ENCODE data around the gene WTAP. TPM values are rescaled to one million over a fixed set of nuclear protein-coding genes. Genes with fewer than 3 reads are reported as not detected.
"Not testable (repeated sequence)": the region's sequence is repeated elsewhere in the genome, so short reads cannot be mapped to it uniquely, and the experiment has no call there.

Gene WTAP
- total RNA-seq, 2 experiments from 2014 or later, result 87.2 to 91.5 TPM

GRCh38 chr6:159693128-159693893 lies 34.0 kb upstream of the WTAP start, which contains the start of gene SOD2:
TSS of gene SOD2 (minus strand) at chr6:159693241. CDS start at chr6:159693167, 74 bp downstream.
- H3K27me3 Mint-ChIP-seq, result no peaks in the 10 kb centered on the region
- peak within 1 kb of the TSS; percentile 92 for H3K4me3 Mint-ChIP-seq
- intact Hi-C loops (cut with DNase I, micrococcal nuclease), result loop anchor here (1.0 to 10.0 kb wide), 16 partner anchors 34 to 1041 kb away; partner anchors contain the start of genes ACAT2 (in 1 of the 2), MRPL18 (in 1 of the 2), SYTL3 (in 1 of the 2) and TAGAP (in 1 of the 2)
- H3K4me1 Mint-ChIP-seq, result peaks cover 44% of the 10 kb centered on the region
- POLR2A ChIA-PET, result interaction anchor here (0.5 to 3.2 kb wide), 4 partner anchors 33 to 96 kb away, joined by 7 to 23 read pairs (median 12); partner anchors contain the start of genes MRPL18, TCP1 and WTAP
- no peaks in the 10 kb centered on the region for H3K9me3 Mint-ChIP-seq (ENCODE audit: low read depth)
- CTCF ChIA-PET, result interaction anchor here (0.8 to 1.5 kb wide), 5 partner anchors 12 to 36 kb away, joined by 3 to 7 read pairs (median 4); partner anchors contain the start of gene WTAP
- peaks cover 27% of the 10 kb centered on the region for H3K36me3 Mint-ChIP-seq (ENCODE audit: low read depth)
- peak within 1 kb of the TSS; percentile 93 for H3K27ac Mint-ChIP-seq
- peak; percentile 90 for DNase-seq
- peak; percentile 75 for ATAC-seq

DNA sequence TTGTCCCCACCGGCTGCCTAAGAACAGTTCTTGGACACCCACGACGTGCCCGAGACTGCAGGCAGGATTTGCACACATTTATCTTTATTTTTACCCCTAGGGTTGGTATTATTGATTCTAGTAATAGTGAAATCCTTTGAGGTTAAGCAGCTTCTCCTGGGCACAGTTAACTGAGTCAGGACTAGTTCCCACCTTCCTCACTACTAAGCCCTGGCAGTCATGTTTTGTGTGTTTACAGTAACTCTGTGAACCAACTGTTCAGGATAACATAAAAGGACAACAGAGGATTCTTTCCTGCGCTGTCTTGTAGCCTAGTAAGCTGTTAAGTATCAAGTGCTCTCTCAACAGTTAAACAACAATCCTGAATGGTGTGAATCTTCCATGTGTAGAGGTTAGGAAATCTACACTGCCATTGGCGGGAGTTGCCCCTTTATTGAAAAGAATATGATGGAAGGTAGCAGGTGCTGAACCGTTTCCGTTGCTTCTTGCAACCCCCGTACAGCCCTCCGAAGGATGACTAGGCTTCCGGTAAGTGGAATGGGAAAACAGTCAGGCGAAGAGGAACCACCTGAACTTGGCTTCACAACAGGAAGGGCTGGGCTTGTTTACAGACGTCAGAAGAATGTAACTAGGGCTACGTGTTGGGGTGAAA lies 33.3 kb upstream of the WTAP start:
- H3K4me3 Mint-ChIP-seq, result peak overlapping the region; percentile 92
- H3K27ac Mint-ChIP-seq, result peak overlapping the region; percentile 92
- ChIA-PET POLR2A (interaction anchor here (0.5 to 3.2 kb wide), 3 partner anchors 33 to 95 kb away, joined by 7 to 23 read pairs (median 15); partner anchors contain the start of genes MRPL18, TCP1 and WTAP), CTCF (interaction anchor here (0.6 to 1.5 kb wide), 6 partner anchors 13 to 362 kb away, joined by 3 to 7 read pairs (median 4); partner anchors contain the start of gene WTAP)
- DNase-seq (peak; percentile 52), ATAC-seq (peak; percentile 56)
- peaks cover 20% of the 10 kb centered on the region for H3K36me3 Mint-ChIP-seq (ENCODE audit: low read depth)
- no peaks in the 10 kb centered on the region for H3K9me3 Mint-ChIP-seq (ENCODE audit: low read depth)
- intact Hi-C loops (cut with DNase I, micrococcal nuclease), result loop anchor here (1.0 to 10.0 kb wide), 16 partner anchors 33 to 1042 kb away; partner anchors contain the start of genes ACAT2 (in 1 of the 2), MRPL18 (in 1 of the 2), SYTL3 (in 1 of the 2) and TAGAP (in 1 of the 2)
- no peaks in the 10 kb centered on the region for H3K27me3 Mint-ChIP-seq
- peaks cover 37% of the 10 kb centered on the region for H3K4me1 Mint-ChIP-seq

GRCh38 chr6:159695984-159696383 lies 31.3 kb upstream of the WTAP start:
- Mint-ChIP-seq H3K4me1 (peaks cover 33% of the 10 kb centered on the region), H3K36me3 (ENCODE audit: low read depth) (peaks cover 13% of the 10 kb centered on the region), H3K27me3 (no peaks in the 10 kb centered on the region), H3K27ac (no peak overlapping the region), H3K9me3 (ENCODE audit: low read depth) (no peaks in the 10 kb centered on the region), H3K4me3 (no peak overlapping the region)
- DNase-seq (no peak), ATAC-seq (no peak)
- POLR2A ChIA-PET, result interaction anchor here (0.6 kb wide), 1 partner anchor 540 kb away, joined by 3 read pairs; no protein-coding TSS in a partner anchor
- intact Hi-C loops (cut with DNase I, micrococcal nuclease), result loop anchor here (10.0 kb wide), 7 partner anchors 239 to 841 kb away; partner anchors contain the start of gene TAGAP (in 1 of the 2)
- CTCF ChIA-PET, result interaction anchor here (0.6 kb wide), 2 partner anchors 268 to 592 kb away, joined by 3 to 4 read pairs; no protein-coding TSS in a partner anchor

- ChIA-PET CTCF (interaction anchor here (1.6 to 3.0 kb wide), 2 partner anchors 19 to 25 kb away, joined by 4 to 7 read pairs; no protein-coding TSS in a partner anchor), POLR2A (no interaction called here)
- H3K27ac Mint-ChIP-seq, result peak overlapping the region; percentile 47
- peak; percentile 27 for ATAC-seq
- H3K9me3 Mint-ChIP-seq (ENCODE audit: low read depth), result peaks cover 4% of the 10 kb centered on the region
- H3K4me3 Mint-ChIP-seq, result no peak overlapping the region
- peaks cover 5% of the 10 kb centered on the region for H3K36me3 Mint-ChIP-seq (ENCODE audit: low read depth)
- DNase-seq, result no peak
- no peaks in the 10 kb centered on the region for H3K27me3 Mint-ChIP-seq
- intact Hi-C loops (cut with DNase I, micrococcal nuclease), result no loop called here
- H3K4me1 Mint-ChIP-seq, result peaks cover 13% of the 10 kb centered on the region
Measured at GRCh38 chr6:159700970-159701369, 26.3 kb upstream of the WTAP start.

DNA sequence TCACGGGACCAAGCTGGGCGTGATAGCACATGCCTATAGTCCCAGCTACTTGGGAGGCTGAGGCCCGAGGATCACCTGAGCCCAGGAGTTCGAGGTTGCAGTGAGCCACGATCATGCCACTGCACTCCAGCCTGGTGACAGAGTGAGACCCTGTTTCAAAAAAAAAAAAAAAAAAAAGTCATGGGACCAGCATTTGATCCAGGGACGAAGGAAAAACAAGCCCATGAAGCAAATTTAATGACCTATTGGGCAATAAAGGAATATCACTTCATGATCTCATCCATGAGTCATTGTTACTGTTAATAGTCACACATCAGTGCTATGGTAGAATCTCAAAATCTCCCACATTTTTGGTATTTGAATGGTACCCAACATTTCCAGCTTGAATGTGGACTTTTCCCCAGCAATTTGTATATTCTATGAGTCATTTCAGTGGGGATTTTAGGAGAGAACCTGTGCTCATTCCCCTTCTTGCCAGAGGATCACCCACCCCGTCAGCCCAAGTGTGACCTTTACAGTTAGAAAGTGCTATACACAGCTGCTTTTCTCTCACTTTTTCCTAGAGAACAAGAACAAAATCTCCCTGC lies 25.8 kb upstream of the WTAP start:
- H3K4me1 Mint-ChIP-seq, result peaks cover 13% of the 10 kb centered on the region
- H3K27ac Mint-ChIP-seq, result peak overlapping the region; percentile 73
- DNase-seq (peak; percentile 27), ATAC-seq (peak; percentile 80)
- peaks cover 5% of the 10 kb centered on the region for H3K36me3 Mint-ChIP-seq (ENCODE audit: low read depth)
- no peak overlapping the region for H3K4me3 Mint-ChIP-seq
- intact Hi-C loops (cut with DNase I, micrococcal nuclease), result no loop called here
- H3K9me3 Mint-ChIP-seq (ENCODE audit: low read depth), result peaks cover 4% of the 10 kb centered on the region
- POLR2A ChIA-PET, result interaction anchor here (0.6 kb wide), 3 partner anchors 18 to 89 kb away, joined by 4 to 5 read pairs (median 5); no protein-coding TSS in a partner anchor
- CTCF ChIA-PET, result interaction anchor here (1.2 to 3.0 kb wide), 3 partner anchors 18 to 24 kb away, joined by 3 to 7 read pairs (median 4); no protein-coding TSS in a partner anchor
- H3K27me3 Mint-ChIP-seq, result no peaks in the 10 kb centered on the region

DNA sequence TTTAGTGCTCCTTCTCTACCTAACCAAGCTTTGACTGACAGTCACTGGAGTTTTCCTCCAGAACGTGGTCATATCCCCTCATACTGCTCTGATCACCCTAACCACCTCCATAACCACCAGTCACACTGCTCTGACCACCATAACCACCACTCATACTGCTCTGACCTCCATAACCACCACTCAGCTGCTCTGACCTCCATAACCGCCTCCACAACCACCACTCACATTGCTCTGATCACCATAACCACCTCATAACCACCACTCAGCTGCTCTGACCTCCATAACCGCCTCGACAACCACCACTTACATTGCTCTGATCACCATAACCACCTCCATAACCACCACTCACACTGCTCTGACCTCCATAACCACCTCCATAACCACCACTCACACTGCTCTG lies 16.7 kb upstream of the WTAP start:
- H3K9me3 Mint-ChIP-seq (ENCODE audit: low read depth); H3K36me3 Mint-ChIP-seq (ENCODE audit: low read depth); ATAC-seq; CTCF ChIA-PET; DNase-seq; H3K4me3 Mint-ChIP-seq; H3K27ac Mint-ChIP-seq; H3K4me1 Mint-ChIP-seq; intact Hi-C loops (cut with DNase I, micrococcal nuclease); H3K27me3 Mint-ChIP-seq: not testable (repeated sequence)
- POLR2A ChIA-PET, result interaction anchor here (0.6 kb wide), 1 partner anchor 22 kb away, joined by 3 read pairs; no protein-coding TSS in a partner anchor

DNA sequence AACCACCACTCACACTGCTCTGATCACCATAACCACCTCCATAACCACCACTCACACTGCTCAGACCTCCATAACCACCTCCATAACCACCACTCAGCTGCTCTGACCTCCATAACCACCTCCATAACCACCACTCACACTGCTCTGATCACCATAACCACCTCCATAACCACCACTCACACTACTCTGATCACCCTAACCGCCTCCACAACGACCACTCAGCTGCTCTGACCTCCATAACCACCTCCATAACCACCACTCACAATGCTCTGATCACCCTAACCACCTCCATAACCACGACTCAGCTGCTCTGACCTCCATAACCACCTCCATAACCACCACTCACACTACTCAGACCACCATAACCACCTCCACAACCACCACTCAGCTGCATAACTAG lies 14.9 kb upstream of the WTAP start:
- ATAC-seq; H3K9me3 Mint-ChIP-seq (ENCODE audit: low read depth); H3K36me3 Mint-ChIP-seq (ENCODE audit: low read depth); H3K27me3 Mint-ChIP-seq; H3K4me1 Mint-ChIP-seq; H3K4me3 Mint-ChIP-seq; POLR2A ChIA-PET; intact Hi-C loops (cut with DNase I, micrococcal nuclease); DNase-seq; H3K27ac Mint-ChIP-seq: not testable (repeated sequence)
- CTCF ChIA-PET, result interaction anchor here (1.9 kb wide), 1 partner anchor 8 kb away, joined by 5 read pairs; no protein-coding TSS in a partner anchor

- no peak for ATAC-seq
- no peak overlapping the region for H3K4me3 Mint-ChIP-seq
- no peak for DNase-seq
- intact Hi-C loops (cut with DNase I, micrococcal nuclease), result no loop called here
- ChIA-PET POLR2A (no interaction called here), CTCF (interaction anchor here (1.9 kb wide), 1 partner anchor 10 kb away, joined by 5 read pairs; no protein-coding TSS in a partner anchor)
- peaks cover 3% of the 10 kb centered on the region for H3K36me3 Mint-ChIP-seq (ENCODE audit: low read depth)
- H3K27me3 Mint-ChIP-seq, result no peaks in the 10 kb centered on the region
- peaks cover 9% of the 10 kb centered on the region for H3K4me1 Mint-ChIP-seq
- H3K9me3 Mint-ChIP-seq (ENCODE audit: low read depth), result no peaks in the 10 kb centered on the region
- no peak overlapping the region for H3K27ac Mint-ChIP-seq
Measured at GRCh38 chr6:159713984-159714383, 13.3 kb upstream of the WTAP start.

GRCh38 chr6:159714404-159714803 lies 12.9 kb upstream of the WTAP start:
- Mint-ChIP-seq H3K4me1 (peaks cover 9% of the 10 kb centered on the region), H3K36me3 (ENCODE audit: low read depth) (peaks cover 3% of the 10 kb centered on the region), H3K27ac (no peak overlapping the region), H3K27me3 (no peaks in the 10 kb centered on the region), H3K9me3 (ENCODE audit: low read depth) (no peaks in the 10 kb centered on the region), H3K4me3 (no peak overlapping the region)
- ATAC-seq (no peak), DNase-seq (no peak)
- POLR2A ChIA-PET, result no interaction called here
- CTCF ChIA-PET, result no interaction called here
- intact Hi-C loops (cut with DNase I, micrococcal nuclease), result no loop called here

- Mint-ChIP-seq H3K4me1 (peaks cover 9% of the 10 kb centered on the region), H3K4me3 (no peak overlapping the region), H3K27ac (no peak overlapping the region), H3K27me3 (no peaks in the 10 kb centered on the region), H3K36me3 (ENCODE audit: low read depth) (peaks cover 3% of the 10 kb centered on the region), H3K9me3 (ENCODE audit: low read depth) (no peaks in the 10 kb centered on the region)
- ATAC-seq (no peak), DNase-seq (no peak)
- ChIA-PET POLR2A (no interaction called here), CTCF (no interaction called here)
- intact Hi-C loops (cut with DNase I, micrococcal nuclease), result no loop called here
Measured at GRCh38 chr6:159715166-159715565, 12.1 kb upstream of the WTAP start.

GRCh38 chr6:159715605-159716004 lies 11.7 kb upstream of the WTAP start:
- peaks cover 9% of the 10 kb centered on the region for H3K4me1 Mint-ChIP-seq
- ATAC-seq (no peak), DNase-seq (no peak)
- H3K27me3 Mint-ChIP-seq, result no peaks in the 10 kb centered on the region
- H3K27ac Mint-ChIP-seq, result no peak overlapping the region
- CTCF ChIA-PET, result no interaction called here
- no peak overlapping the region for H3K4me3 Mint-ChIP-seq
- POLR2A ChIA-PET, result no interaction called here
- H3K9me3 Mint-ChIP-seq (ENCODE audit: low read depth), result no peaks in the 10 kb centered on the region
- intact Hi-C loops (cut with DNase I, micrococcal nuclease), result no loop called here
- peaks cover 3% of the 10 kb centered on the region for H3K36me3 Mint-ChIP-seq (ENCODE audit: low read depth)

Measured in activated CD4-positive, alpha-beta T cell treated with anti-CD3 and anti-CD28 coated beads for 36 hours (primary cell).